Measurements from ENCODE around the gene SIRT4. TPM values are rescaled to one million over a fixed set of nuclear protein-coding genes. Genes with fewer than 3 reads are reported as not detected.

Gene SIRT4
- total and polyA plus RNA-seq, 2 of the 8 experiments (the other 6 are each of a cell fraction or from before 2014, with no cell fraction given) = 3.8 to 4.1 TPM

- Histone ChIP-seq H4K91ac (replicated peaks; ENCODE audit: insufficient read length, low read length) (no peak overlapping the region), H3K79me1 (ENCODE audit: low read depth, low read length) (no peaks in the 10 kb centered on the region), H2BK20ac (ENCODE audit: low read length) (no peak overlapping the region), H3K56ac (replicated peaks; ENCODE audit: insufficient read length, low read depth, low read length) (no peak overlapping the region), H3K14ac (ENCODE audit: insufficient read length) (no peak overlapping the region), H3K9me3 (ENCODE audit: insufficient read depth in 2 of 2, low read depth in 1 of 2, low read length in 1 of 2) (no peaks in the 10 kb centered on the region), H3K9ac (replicated peaks in 1 of 4; ENCODE audit: extremely low read depth in 1 of 4, low read depth in 3 of 4, low read length in 3 of 4) (no peak overlapping the region), H3K4ac (replicated peaks; ENCODE audit: insufficient read length, low read depth, low read length) (no peak overlapping the region), H3K18ac (ENCODE audit: extremely low read depth, low read length) (no peak overlapping the region), H3K23ac (ENCODE audit: insufficient read length) (no peak overlapping the region), H4K20me1 (replicated peaks in 1 of 2; ENCODE audit: control insufficient read depth in 1 of 2, insufficient read depth in 2 of 2, low read length in 2 of 2) (peaks cover 6 to 10% of the 10 kb centered on the region in 2 experiments), H2BK12ac (ENCODE audit: low read depth, low read length) (no peak overlapping the region), H4K5ac (ENCODE audit: insufficient read length, low read depth, low read length) (no peak overlapping the region), H4K8ac (ENCODE audit: extremely low read depth, insufficient read depth, low read length) (no peak overlapping the region), H3K23me2 (ENCODE audit: low read depth, low read length) (no peaks in the 10 kb centered on the region), H2AFZ (ENCODE audit: low read length) (no peak overlapping the region), H3K27ac (ENCODE audit: low read depth, low read length) (no peak overlapping the region), H2BK5ac (ENCODE audit: low read depth, low read length) (no peak overlapping the region), H3K36me3 (ENCODE audit: control insufficient read depth in 2 of 4, insufficient read depth in 4 of 4, low read length in 3 of 4) (peaks cover 28 to 52% (median 44%) of the 10 kb centered on the region in 4 experiments), H3K79me2 (ENCODE audit: control insufficient read depth in 1 of 2, insufficient read depth in 2 of 2, low read length in 2 of 2) (no peaks in the 10 kb centered on the region), H3K27me3 (replicated peaks in 1 of 4; ENCODE audit: control insufficient read depth in 3 of 4, extremely low read depth in 1 of 4, insufficient read depth in 3 of 4, low read length in 3 of 4) (no peaks in the 10 kb centered on the region), H3K4me3 (ENCODE audit: extremely low read depth in 1 of 4, insufficient read depth in 2 of 4, low read depth in 3 of 4, low read length in 4 of 4) (no peak overlapping the region), H2AK5ac (ENCODE audit: low read depth, low read length) (no peak overlapping the region), H2BK120ac (replicated peaks; ENCODE audit: low read depth, low read length) (no peak overlapping the region), H3K4me1 (replicated peaks in 1 of 4; ENCODE audit: control insufficient read depth in 3 of 4, insufficient read depth in 4 of 4, low read length in 3 of 4) (no peaks in the 10 kb centered on the region; a peak in 1 of 7 replicates), H2BK15ac (ENCODE audit: low read length) (no peak overlapping the region), H3K4me2 (ENCODE audit: insufficient read depth in 1 of 2, low read depth in 2 of 2, low read length in 2 of 2) (no peak overlapping the region)
- ChIA-PET POLR2A (ENCODE audit: partially characterized antibody) (interaction anchor here (0.8 to 2.8 kb wide), 7 partner anchors 10 to 127 kb away, joined by 3 to 13 read pairs (median 4); partner anchors contain the start of gene COX6A1), CTCF (ENCODE audit: partially characterized antibody) (interaction anchor here (0.8 to 8.5 kb wide), 12 partner anchors 13 to 121 kb away, joined by 3 to 66 read pairs (median 4); no protein-coding TSS in a partner anchor)
- DNase-seq (ENCODE audit: low read depth in 1 of 2, low spot score in 2 of 2) (no peak), FAIRE-seq (no peak)
- WGBS, 2 experiments (ENCODE audit: extremely low coverage in 1 of 2, insufficient coverage in 1 of 2, insufficient read length in 1 of 2, insufficient replicate concordance in 2 of 2, low coverage in 1 of 2, low lambda C conversion rate in 2 of 2, missing lambda C conversion rate in 1 of 2) = 92% methylated on average over 6 of the region's 6 CpGs; no CpG with 5 or more reads in 1 of the 2 experiments
- no peak for TF ChIP-seq ZNF274 (IDR thresholded peaks at IDR 0.05; ENCODE audit: borderline replicate concordance, extremely low read depth, low read length)
- TF ChIP-seq POLR2A (IDR thresholded peaks at IDR 0.05; ENCODE audit: control extremely low read depth in 1 of 2, low read depth in 2 of 2, low read length in 2 of 2) = peak in 1 of 2 experiments; percentile 36; a peak in 1 of 3 replicates
These were observed 51.0 kb downstream of the SIRT4 start for GRCh38 chr12:120353136-120353535.

Measured in H1 (cell line).